ENCODE data around the gene CDYL2. TPM values are rescaled to one million over a fixed set of nuclear protein-coding genes. Genes with fewer than 3 reads are reported as not detected.

The CDYL2 gene
- total RNA-seq, 1 experiment from 2014 or later: 7.6 TPM

DNA sequence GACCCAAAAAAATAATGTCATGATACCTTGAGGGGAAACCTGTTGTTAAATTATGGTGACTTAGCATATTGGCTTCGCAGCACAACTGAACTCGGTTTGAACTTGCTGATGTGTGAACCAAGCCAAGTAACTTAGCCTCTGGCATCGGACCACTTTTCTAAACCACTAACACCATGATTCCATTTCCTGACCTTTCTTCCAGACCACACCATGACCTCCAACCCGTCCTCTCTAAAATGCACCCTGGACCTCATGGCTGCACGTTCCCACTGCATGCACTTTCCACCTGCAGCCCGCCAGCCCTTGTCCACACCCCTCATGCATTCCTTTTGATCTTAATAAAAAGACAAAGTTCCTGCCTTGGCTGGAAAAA, 234.3 kb downstream of the CDYL2 start:
- Histone ChIP-seq H3K27ac (ENCODE audit: low read length) (peak overlapping the region; percentile 99), H3K9ac (ENCODE audit: low read length) (peak overlapping the region; percentile 77), H3K4me1 (ENCODE audit: insufficient read depth, low read length) (peaks cover 31% of the 10 kb centered on the region), H3K79me2 (ENCODE audit: low read length) (no peaks in the 10 kb centered on the region), H3K9me2 (replicated peaks; ENCODE audit: low read length) (no peaks in the 10 kb centered on the region), H3K4me2 (ENCODE audit: low read length) (peak overlapping the region; percentile 77), H2AFZ (ENCODE audit: low read length) (no peak overlapping the region), H3K9me3 (ENCODE audit: low read length) (no peaks in the 10 kb centered on the region), H3K4me3 (ENCODE audit: low read length) (peak overlapping the region; percentile 42; the same call in 1 of the 2 replicates), H4K20me1 (ENCODE audit: low read length) (no peaks in the 10 kb centered on the region), H3K27me3 (ENCODE audit: low read length) (no peaks in the 10 kb centered on the region), H3K36me3 (ENCODE audit: low read depth, low read length) (no peaks in the 10 kb centered on the region), H3F3A (ENCODE audit: low read length, unreplicated experiment) (no peaks in the 10 kb centered on the region)
- POLR2A ChIA-PET (ENCODE audit: unreplicated experiment): no interaction called here
- ATAC-seq (no peak), DNase-seq (peak; percentile 74)
- no TSS peak for BruUV-seq (replicated peaks)
- CTCF ChIA-PET: no interaction called here
- TF ChIP-seq EZH2 (IDR thresholded peaks at IDR 0.05; ENCODE audit: low read length, unreplicated experiment) (no peak), EZH2phosphoT487 (IDR thresholded peaks at IDR 0.05; ENCODE audit: borderline replicate concordance, low read length) (no peak)
- TF ChIP-seq, protein P1, sequence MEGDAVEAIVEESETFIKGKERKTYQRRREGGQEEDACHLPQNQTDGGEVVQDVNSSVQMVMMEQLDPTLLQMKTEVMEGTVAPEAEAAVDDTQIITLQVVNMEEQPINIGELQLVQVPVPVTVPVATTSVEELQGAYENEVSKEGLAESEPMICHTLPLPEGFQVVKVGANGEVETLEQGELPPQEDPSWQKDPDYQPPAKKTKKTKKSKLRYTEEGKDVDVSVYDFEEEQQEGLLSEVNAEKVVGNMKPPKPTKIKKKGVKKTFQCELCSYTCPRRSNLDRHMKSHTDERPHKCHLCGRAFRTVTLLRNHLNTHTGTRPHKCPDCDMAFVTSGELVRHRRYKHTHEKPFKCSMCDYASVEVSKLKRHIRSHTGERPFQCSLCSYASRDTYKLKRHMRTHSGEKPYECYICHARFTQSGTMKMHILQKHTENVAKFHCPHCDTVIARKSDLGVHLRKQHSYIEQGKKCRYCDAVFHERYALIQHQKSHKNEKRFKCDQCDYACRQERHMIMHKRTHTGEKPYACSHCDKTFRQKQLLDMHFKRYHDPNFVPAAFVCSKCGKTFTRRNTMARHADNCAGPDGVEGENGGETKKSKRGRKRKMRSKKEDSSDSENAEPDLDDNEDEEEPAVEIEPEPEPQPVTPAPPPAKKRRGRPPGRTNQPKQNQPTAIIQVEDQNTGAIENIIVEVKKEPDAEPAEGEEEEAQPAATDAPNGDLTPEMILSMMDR (conservative IDR thresholded peaks at IDR 0.05; ENCODE audit: low read depth, low read length): no peak
- intact Hi-C loops (cut with micrococcal nuclease): no loop called here

DNA sequence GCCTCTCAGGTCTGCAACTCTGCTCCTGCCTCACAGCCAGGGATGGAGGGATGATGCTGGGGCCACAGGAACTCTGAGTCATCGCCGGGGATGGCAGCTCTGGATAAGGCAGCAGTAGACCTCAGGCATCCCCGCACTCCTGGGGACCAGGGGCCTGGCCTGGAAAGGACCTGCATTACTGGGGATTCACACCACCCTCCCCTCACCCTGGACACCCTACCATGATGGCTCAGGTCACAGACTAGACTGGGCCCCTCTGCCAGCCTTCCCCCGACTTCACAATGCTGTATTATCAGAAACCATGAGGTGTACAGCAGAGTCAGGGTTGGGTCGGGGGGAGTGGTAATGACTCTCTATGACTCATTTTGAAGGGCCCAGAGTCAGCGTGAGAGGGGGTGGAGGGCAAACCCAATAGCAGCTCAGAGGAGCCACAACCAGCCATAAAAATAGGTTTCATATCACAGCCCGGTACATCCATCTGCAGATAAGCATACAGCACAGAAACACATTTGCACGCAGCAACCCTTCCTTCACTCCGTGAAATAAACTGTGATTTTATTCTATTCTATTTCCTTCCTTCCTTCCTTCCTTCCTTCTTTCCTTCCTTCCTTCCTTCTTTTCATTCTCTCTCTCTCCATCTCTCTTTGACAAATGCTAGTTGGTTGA, 234.8 kb downstream of the CDYL2 start:
- no peaks in the 10 kb centered on the region for H3K36me3 ChIP-seq (ENCODE audit: low read depth, low read length)
- H3K79me2 ChIP-seq (ENCODE audit: low read length): no peaks in the 10 kb centered on the region
- peak overlapping the region; percentile 77 for H3K9ac ChIP-seq (ENCODE audit: low read length)
- DNase-seq (peak; percentile 82), ATAC-seq (peak; percentile 93)
- peaks cover 31% of the 10 kb centered on the region for H3K4me1 ChIP-seq (ENCODE audit: insufficient read depth, low read length)
- H3K9me2 ChIP-seq (replicated peaks; ENCODE audit: low read length): no peaks in the 10 kb centered on the region
- POLR2A ChIA-PET (ENCODE audit: unreplicated experiment): no interaction called here
- H2AFZ ChIP-seq (ENCODE audit: low read length): 0 out of 2 replicates have a peak overlapping the region, but pooled peaks have one; percentile 50
- intact Hi-C loops (cut with micrococcal nuclease): no loop called here
- no TSS peak for BruUV-seq (replicated peaks)
- H3K4me3 ChIP-seq (ENCODE audit: low read length): peak overlapping the region; percentile 42; the same call in 1 of the 2 replicates
- TF ChIP-seq EZH2phosphoT487 (IDR thresholded peaks at IDR 0.05; ENCODE audit: borderline replicate concordance, low read length): no peak
- TF ChIP-seq, protein P1 (conservative IDR thresholded peaks at IDR 0.05; ENCODE audit: low read depth, low read length): no peak
- no peak for TF ChIP-seq EZH2 (IDR thresholded peaks at IDR 0.05; ENCODE audit: low read length, unreplicated experiment)
- H3F3A ChIP-seq (ENCODE audit: low read length, unreplicated experiment): no peaks in the 10 kb centered on the region
- no peaks in the 10 kb centered on the region for H4K20me1 ChIP-seq (ENCODE audit: low read length)
- H3K27me3 ChIP-seq (ENCODE audit: low read length): no peaks in the 10 kb centered on the region
- H3K4me2 ChIP-seq (ENCODE audit: low read length): peak overlapping the region; percentile 77
- CTCF ChIA-PET: no interaction called here
- no peaks in the 10 kb centered on the region for H3K9me3 ChIP-seq (ENCODE audit: low read length)
- peak overlapping the region; percentile 99 for H3K27ac ChIP-seq (ENCODE audit: low read length)

DNA sequence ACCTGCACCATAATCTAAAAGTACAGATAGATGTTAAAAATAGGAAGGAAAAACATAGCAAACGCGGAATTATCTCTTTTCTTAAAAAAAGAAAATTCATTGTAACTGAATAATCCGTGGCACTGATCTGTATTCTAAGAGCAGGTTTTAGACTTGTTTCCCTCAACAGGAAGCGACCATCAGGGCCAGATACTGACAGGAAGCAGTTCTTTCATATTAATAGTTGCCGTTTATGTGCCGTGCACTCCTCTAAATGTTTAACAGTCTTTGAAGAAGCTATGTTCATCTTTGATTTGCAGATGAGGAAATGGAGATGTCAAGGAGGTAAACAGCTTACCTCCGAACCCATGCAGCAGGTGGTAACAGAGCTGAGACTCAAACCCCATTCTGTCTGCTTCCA, 240.0 kb downstream of the CDYL2 start:
- H3F3A ChIP-seq (ENCODE audit: low read length, unreplicated experiment): no peaks in the 10 kb centered on the region
- no peak overlapping the region for H3K4me2 ChIP-seq (ENCODE audit: low read length)
- no TSS peak for BruUV-seq (replicated peaks)
- H3K27me3 ChIP-seq (ENCODE audit: low read length): no peaks in the 10 kb centered on the region
- H3K9ac ChIP-seq (ENCODE audit: low read length): no peak overlapping the region
- H3K9me3 ChIP-seq (ENCODE audit: low read length): no peaks in the 10 kb centered on the region
- no peak overlapping the region for H2AFZ ChIP-seq (ENCODE audit: low read length)
- H3K4me1 ChIP-seq (ENCODE audit: insufficient read depth, low read length): peaks cover 21% of the 10 kb centered on the region
- H3K36me3 ChIP-seq (ENCODE audit: low read depth, low read length): no peaks in the 10 kb centered on the region
- ATAC-seq: no peak
- CTCF ChIA-PET: no interaction called here
- intact Hi-C loops (cut with micrococcal nuclease): no loop called here
- no peak overlapping the region for H3K4me3 ChIP-seq (ENCODE audit: low read length)
- no peaks in the 10 kb centered on the region for H3K9me2 ChIP-seq (replicated peaks; ENCODE audit: low read length)
- POLR2A ChIA-PET (ENCODE audit: unreplicated experiment): no interaction called here
- no peaks in the 10 kb centered on the region for H3K79me2 ChIP-seq (ENCODE audit: low read length)
- DNase-seq: no peak
- no peaks in the 10 kb centered on the region for H4K20me1 ChIP-seq (ENCODE audit: low read length)
- TF ChIP-seq EZH2 (IDR thresholded peaks at IDR 0.05; ENCODE audit: low read length, unreplicated experiment) (no peak), EZH2phosphoT487 (IDR thresholded peaks at IDR 0.05; ENCODE audit: borderline replicate concordance, low read length) (no peak)
- TF ChIP-seq, protein P1 (conservative IDR thresholded peaks at IDR 0.05; ENCODE audit: low read depth, low read length): no peak
- no peak overlapping the region for H3K27ac ChIP-seq (ENCODE audit: low read length)
